ENCODE measurements around the gene RINL. TPM values are rescaled to one million over a fixed set of nuclear protein-coding genes. Genes with fewer than 3 reads are reported as not detected.
"Not testable (repeated sequence)": the region's sequence is repeated elsewhere in the genome, so short reads cannot be mapped to it uniquely, and the experiment has no call there.

RINL gene
- total RNA-seq, 1 donor from 2014 or later, result 21.6 TPM

- no peak overlapping the region for H3K4me3 ChIP-seq (ENCODE audit: low read depth, low read length)
- H3K36me3 ChIP-seq (ENCODE audit: control insufficient read depth, insufficient read depth, low read length), result peaks cover 4% of the 10 kb centered on the region
- no peaks in the 10 kb centered on the region for H3K27me3 ChIP-seq (ENCODE audit: control insufficient read depth, insufficient read depth, low read length)
- DNase-seq (ENCODE audit: low read depth), result no peak
- no peak for TF ChIP-seq CTCF (IDR thresholded peaks at IDR 0.05; ENCODE audit: insufficient read depth, low read length, poor library complexity, severe bottlenecking)
These were observed 44.0 kb downstream of the RINL start for GRCh38 chr19:38834104-38834490.

- no peak for DNase-seq (ENCODE audit: low read depth)
- peaks cover 4% of the 10 kb centered on the region for H3K36me3 ChIP-seq (ENCODE audit: control insufficient read depth, insufficient read depth, low read length)
- TF ChIP-seq CTCF (IDR thresholded peaks at IDR 0.05; ENCODE audit: insufficient read depth, low read length, poor library complexity, severe bottlenecking), result no peak
- H3K27me3 ChIP-seq (ENCODE audit: control insufficient read depth, insufficient read depth, low read length), result no peaks in the 10 kb centered on the region
- H3K4me3 ChIP-seq (ENCODE audit: low read depth, low read length), result no peak overlapping the region
These were observed 45.0 kb downstream of the RINL start for GRCh38 chr19:38833092-38833425.

GRCh38 chr19:38831142-38831605, 46.9 kb downstream of the RINL start:
- peaks cover 4% of the 10 kb centered on the region for H3K36me3 ChIP-seq (ENCODE audit: control insufficient read depth, insufficient read depth, low read length)
- peak; percentile 92 for DNase-seq (ENCODE audit: low read depth)
- H3K27me3 ChIP-seq (ENCODE audit: control insufficient read depth, insufficient read depth, low read length), result no peaks in the 10 kb centered on the region
- TF ChIP-seq CTCF (IDR thresholded peaks at IDR 0.05; ENCODE audit: insufficient read depth, low read length, poor library complexity, severe bottlenecking), result no peak
- peak overlapping the region; percentile 57 for H3K4me3 ChIP-seq (ENCODE audit: low read depth, low read length)

GRCh38 chr19:38830039-38830733, 47.9 kb downstream of the RINL start:
- Histone ChIP-seq H3K27me3 (ENCODE audit: control insufficient read depth, insufficient read depth, low read length) (no peaks in the 10 kb centered on the region), H3K36me3 (ENCODE audit: control insufficient read depth, insufficient read depth, low read length) (peaks cover 3% of the 10 kb centered on the region), H3K4me3 (ENCODE audit: low read depth, low read length) (no peak overlapping the region)
- no peak for TF ChIP-seq CTCF (IDR thresholded peaks at IDR 0.05; ENCODE audit: insufficient read depth, low read length, poor library complexity, severe bottlenecking)
- no peak for DNase-seq (ENCODE audit: low read depth)

GRCh38 chr19:38829203-38829602, 48.9 kb downstream of the RINL start:
- H3K36me3 ChIP-seq (ENCODE audit: control insufficient read depth, insufficient read depth, low read length); DNase-seq (ENCODE audit: low read depth); H3K27me3 ChIP-seq (ENCODE audit: control insufficient read depth, insufficient read depth, low read length); H3K4me3 ChIP-seq (ENCODE audit: low read depth, low read length): not testable (repeated sequence)

- DNase-seq (ENCODE audit: low read depth), result no peak
- Histone ChIP-seq H3K36me3 (ENCODE audit: control insufficient read depth, insufficient read depth, low read length) (peaks cover 3% of the 10 kb centered on the region), H3K27me3 (ENCODE audit: control insufficient read depth, insufficient read depth, low read length) (no peaks in the 10 kb centered on the region), H3K4me3 (ENCODE audit: low read depth, low read length) (no peak overlapping the region)
- TF ChIP-seq CTCF (IDR thresholded peaks at IDR 0.05; ENCODE audit: insufficient read depth, low read length, poor library complexity, severe bottlenecking), result no peak
These were observed 51.1 kb downstream of the RINL start for GRCh38 chr19:38826856-38827551.

GRCh38 chr19:38825936-38826335, 52.1 kb downstream of the RINL start:
- not testable (repeated sequence) for H3K4me3 ChIP-seq (ENCODE audit: low read depth, low read length); H3K27me3 ChIP-seq (ENCODE audit: control insufficient read depth, insufficient read depth, low read length); DNase-seq (ENCODE audit: low read depth); H3K36me3 ChIP-seq (ENCODE audit: control insufficient read depth, insufficient read depth, low read length)

- H3K27me3 ChIP-seq (ENCODE audit: control insufficient read depth, insufficient read depth, low read length); H3K36me3 ChIP-seq (ENCODE audit: control insufficient read depth, insufficient read depth, low read length); DNase-seq (ENCODE audit: low read depth); H3K4me3 ChIP-seq (ENCODE audit: low read depth, low read length): not testable (repeated sequence)
These were observed 56.7 kb downstream of the RINL start for GRCh38 chr19:38821230-38821825.
